Erythroblast (primary cell): ENCODE measurements around the gene SQSTM1.

ENCODE experiments used
- GATA1 ChIP-seq: IDR thresholded peaks from 2 replicates; pipeline ENCODE4 v1.6.1; 2011; ENCODE audit warnings: low read depth, mild to moderate bottlenecking, control low read depth, low read length, moderate library complexity
- POLR2A ChIP-seq: IDR thresholded peaks from 2 replicates; pipeline ENCODE4 v1.6.1; 2011; ENCODE audit warnings: mild to moderate bottlenecking, low read length

GRCh38 chr5:179771311-179771895 is 49.3 kb upstream of the SQSTM1 start:
- no peak for TF ChIP-seq POLR2A
- TF ChIP-seq GATA1, result no peak
